Transverse colon (tissue), 4 donors: ENCODE measurements around the gene ACP4. TPM values are rescaled to one million over a fixed set of nuclear protein-coding genes. Genes with fewer than 3 reads are reported as not detected.

Source experiments
- DNase-seq: peaks from one replicate; pipeline ENCODE4 v3.0.0-alpha.2; 2019
- H3K27ac ChIP-seq, 4 donors: fragments of 200-600 bp; sonication (generic); 2 replicates each; pipeline ENCODE4 v1.5.1; 2016 to 2018; ENCODE audit warnings: inconsistent platforms in 4 of 4
- H3K27me3 ChIP-seq: fragments of 200-600 bp; sonication (generic); 2 replicates; pipeline ENCODE4 v1.5.1; 2017; ENCODE audit warnings: inconsistent platforms
- H3K36me3 ChIP-seq, 4 donors: fragments of 200-600 bp; sonication (generic); 2 replicates each; pipeline ENCODE4 v1.5.1; 2017 to 2019; ENCODE audit warnings: inconsistent platforms in 4 of 4
- H3K4me1 ChIP-seq, 4 donors: fragments of 200-600 bp; sonication (generic); 2 replicates each; pipeline ENCODE4 v1.5.1; 2017 to 2020; ENCODE audit warnings: inconsistent platforms in 4 of 4
- H3K4me3 ChIP-seq, 4 donors: fragments of 200-600 bp; sonication (generic); 1 replicate in 1 of 4; 2 replicates in 3 of 4; pipeline versions ENCODE4 v1.5.1 to v1.6.1; 2017 to 2019; ENCODE audit warnings: inconsistent platforms in 4 of 4
- H3K9me3 ChIP-seq, 2 donors: fragments of 200-600 bp; sonication (generic); 2 replicates each; pipeline ENCODE4 v1.5.1; 2017 to 2019; ENCODE audit warnings: inconsistent platforms in 2 of 2
- CTCF ChIP-seq, 5 experiments: fragments of 200-600 bp in 3 of 5; fragments of 450-650 bp in 2 of 5; sonication (generic) in 3 of 5; IDR thresholded peaks; 1 replicate in 2 of 5; 2 replicates in 3 of 5; pipeline ENCODE4 v1.5.1; 2016 to 2017; ENCODE audit warnings: antibody characterized with exemption in 5 of 5, inconsistent platforms in 3 of 5, mild to moderate bottlenecking in 2 of 5, moderate library complexity in 1 of 5
- EP300 ChIP-seq: sonication (generic); formaldehyde crosslinking; IDR thresholded peaks from one replicate; pipeline ENCODE4 v1.6.1; 2017; ENCODE audit warnings: antibody characterized with exemption, low read depth
- POLR2A ChIP-seq: fragments of 450-650 bp; IDR thresholded peaks from one replicate; pipeline ENCODE4 v1.6.1; 2016; ENCODE audit warnings: antibody characterized with exemption, mild to moderate bottlenecking, moderate library complexity
- POLR2AphosphoS5 ChIP-seq, 3 donors: sonication (generic); formaldehyde crosslinking; IDR thresholded peaks; one replicate each; pipeline ENCODE4 v1.6.1; 2016; ENCODE audit warnings: antibody characterized with exemption in 3 of 3
- WGBS, 2 donors: methylation state at CpG; one replicate each; pipeline ENCODE4 v1.1.5; 2018; ENCODE audit warnings: low coverage in 1 of 2; 5-methylcytosine and 5-hydroxymethylcytosine counted together
- in situ Hi-C, 4 donors: fragments of 200-750 bp; cut with MboI; loops; one replicate each; pipeline versions ENCODE4 v1.15.0 to v1.15.1; 2017; ENCODE audit warnings: low sequenced_read_pairs in 3 of 4, low pct_ligation_motif_present in 1 of 4, low pct_unique_long_range_greater_than_20kb in 1 of 4
- intact Hi-C: fragments of 100-400 bp; cut with DNase I; formaldehyde crosslinking; loops from one replicate; pipeline ENCODE4 v1.15.1; 2023; ENCODE audit warnings: low total_unique reads
- total RNA-seq, 4 donors: library from RNA; depleted of rRNA; stranded (reverse); fragments of >200 nt; gene quantifications; one replicate each; pipeline ENCODE4 v1.1.0, GENCODE V29; 2016

Gene ACP4
- total RNA-seq, 4 donors from 2014 or later: not detected

GRCh38 chr19:50827476-50827875 is 37.3 kb downstream of the ACP4 start:
- Histone ChIP-seq H3K27me3 (peaks cover 6% of the 10 kb centered on the region), H3K36me3 (no peaks in the 10 kb centered on the region), H3K4me3 (no peak overlapping the region), H3K27ac (no peak overlapping the region), H3K4me1 (peaks cover 0 to 15% (median 12%) of the 10 kb centered on the region in 4 donors), H3K9me3 (no peaks in the 10 kb centered on the region)
- intact Hi-C loops (no loop called here), in situ Hi-C loops (no loop called here)
- no peak for DNase-seq
- TF ChIP-seq EP300 (no peak), CTCF (IDR thresholded peaks at IDR 0.05) (no peak), POLR2A (no peak), POLR2AphosphoS5 (IDR thresholded peaks at IDR 0.05) (no peak)
- WGBS, 2 donors: 50 to 82% methylated on average over 1 to 14 of the region's 14 CpGs

- TF ChIP-seq EP300 (no peak), CTCF (IDR thresholded peaks at IDR 0.05) (no peak), POLR2AphosphoS5 (IDR thresholded peaks at IDR 0.05) (no peak), POLR2A (no peak)
- Histone ChIP-seq H3K4me1 (peaks cover 0 to 1% (median under 1%) of the 10 kb centered on the region in 4 donors), H3K27ac (no peak overlapping the region), H3K4me3 (no peak overlapping the region), H3K36me3 (no peaks in the 10 kb centered on the region), H3K9me3 (no peaks in the 10 kb centered on the region), H3K27me3 (peaks cover 13% of the 10 kb centered on the region)
- in situ Hi-C loops: no loop called here
- 71 to 83% methylated on average over 3 to 5 of the region's 5 CpGs for WGBS, 2 donors
- no peak for DNase-seq
- intact Hi-C loops: no loop called here
Observed at GRCh38 chr19:50829801-50830200, 39.6 kb downstream of the ACP4 start.

GRCh38 chr19:50830266-50831025 is 40.2 kb downstream of the ACP4 start:
- H3K36me3 ChIP-seq: no peaks in the 10 kb centered on the region
- peak overlapping the region in 3 of 4 donors; percentile 7 to 39 (median 10) for H3K27ac ChIP-seq
- in situ Hi-C loops (no loop called here), intact Hi-C loops (no loop called here)
- TF ChIP-seq CTCF (IDR thresholded peaks at IDR 0.05): no peak
- peak; percentile 36 for TF ChIP-seq POLR2A
- TF ChIP-seq POLR2AphosphoS5 (IDR thresholded peaks at IDR 0.05): peak; percentile 46 to 60 (median 58)
- H3K4me1 ChIP-seq: peaks cover 0 to 8% (median 7%) of the 10 kb centered on the region in 4 donors
- H3K9me3 ChIP-seq: no peaks in the 10 kb centered on the region
- no peak overlapping the region for H3K4me3 ChIP-seq
- peak; percentile 30 for DNase-seq
- 59% methylated on average over 17 of the region's 17 CpGs; no CpG with 5 or more reads in 1 of the 2 donors for WGBS, 2 donors
- H3K27me3 ChIP-seq: peaks cover 17% of the 10 kb centered on the region

GRCh38 chr19:50831026-50831396 is 40.8 kb downstream of the ACP4 start:
- WGBS, 2 donors: 77% methylated on average over 7 of the region's 7 CpGs; no CpG with 5 or more reads in 1 of the 2 donors
- Histone ChIP-seq H3K9me3 (no peaks in the 10 kb centered on the region), H3K4me1 (peaks cover 0 to 13% (median 9%) of the 10 kb centered on the region in 4 donors), H3K36me3 (no peaks in the 10 kb centered on the region), H3K27me3 (peaks cover 17% of the 10 kb centered on the region), H3K27ac (peak overlapping the region in 3 of 4 donors; percentile 7 to 39 (median 10)), H3K4me3 (no peak overlapping the region)
- intact Hi-C loops: no loop called here
- in situ Hi-C loops: no loop called here
- TF ChIP-seq CTCF (IDR thresholded peaks at IDR 0.05): no peak
- no peak for TF ChIP-seq POLR2AphosphoS5 (IDR thresholded peaks at IDR 0.05)
- TF ChIP-seq POLR2A: no peak
- TF ChIP-seq EP300: no peak
- DNase-seq: no peak
